Measurements from ENCODE around the gene KCNB1. TPM values are rescaled to one million over a fixed set of nuclear protein-coding genes. Genes with fewer than 3 reads are reported as not detected.

Gene KCNB1
- total RNA-seq, 1 donor from 2014 or later, result 1.3 TPM

- DNase-seq (ENCODE audit: low spot score), result no peak
- peaks cover 35% of the 10 kb centered on the region for H3K27me3 Mint-ChIP-seq (ENCODE audit: low read depth)
Observed at GRCh38 chr20:49478754-49479689, 3.4 kb downstream of the KCNB1 start.

GRCh38 chr20:49478266-49478665 lies 4.2 kb downstream of the KCNB1 start:
- H3K4me1 Mint-ChIP-seq (ENCODE audit: low read depth), result peaks cover 4% of the 10 kb centered on the region
- DNase-seq (ENCODE audit: low spot score), result no peak
- H3K27ac Mint-ChIP-seq (ENCODE audit: unreplicated experiment), result no peak overlapping the region
- TF ChIP-seq CTCF (IDR thresholded peaks at IDR 0.05), result no peak
- H3K9me3 Mint-ChIP-seq (ENCODE audit: low read depth), result no peaks in the 10 kb centered on the region
- H3K36me3 Mint-ChIP-seq (ENCODE audit: low read depth), result no peaks in the 10 kb centered on the region
- no peak overlapping the region for H3K4me3 Mint-ChIP-seq (ENCODE audit: unreplicated experiment)
- peaks cover 35% of the 10 kb centered on the region for H3K27me3 Mint-ChIP-seq (ENCODE audit: low read depth)

More at GRCh38 chr20:49478754-49479689, 3.4 kb downstream of the KCNB1 start:
- H3K4me3 Mint-ChIP-seq (ENCODE audit: unreplicated experiment), result no peak overlapping the region
- H3K9me3 Mint-ChIP-seq (ENCODE audit: low read depth), result no peaks in the 10 kb centered on the region
- no peaks in the 10 kb centered on the region for H3K36me3 Mint-ChIP-seq (ENCODE audit: low read depth)
- no peak overlapping the region for H3K27ac Mint-ChIP-seq (ENCODE audit: unreplicated experiment)
- H3K4me1 Mint-ChIP-seq (ENCODE audit: low read depth), result peaks cover 4% of the 10 kb centered on the region
- TF ChIP-seq CTCF (IDR thresholded peaks at IDR 0.05), result no peak

DNA sequence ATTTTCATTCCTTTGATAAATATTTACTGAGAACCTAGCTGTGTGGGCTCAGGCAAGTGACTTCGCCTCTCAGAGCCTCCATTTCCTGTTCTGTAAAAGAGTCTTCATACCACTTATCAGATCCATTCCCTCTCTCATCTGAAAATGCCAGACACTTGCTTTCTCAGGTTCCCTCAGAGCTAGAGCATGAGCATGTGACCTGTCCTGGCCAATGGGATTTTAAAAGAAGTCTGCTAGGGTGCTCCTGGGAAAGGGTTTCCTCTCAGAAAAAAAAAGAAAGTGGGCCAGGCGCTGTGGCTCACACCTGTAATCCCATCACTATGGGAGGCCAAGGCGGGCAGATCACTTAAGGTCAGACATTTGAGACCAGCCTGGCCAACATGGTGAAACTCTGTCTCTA lies 5.3 kb downstream of the KCNB1 start:
- Mint-ChIP-seq H3K36me3 (ENCODE audit: low read depth) (no peaks in the 10 kb centered on the region), H3K4me3 (ENCODE audit: unreplicated experiment) (no peak overlapping the region), H3K4me1 (ENCODE audit: low read depth) (no peaks in the 10 kb centered on the region), H3K27me3 (ENCODE audit: low read depth) (peaks cover 37% of the 10 kb centered on the region), H3K9me3 (ENCODE audit: low read depth) (no peaks in the 10 kb centered on the region), H3K27ac (ENCODE audit: unreplicated experiment) (no peak overlapping the region)
- DNase-seq (ENCODE audit: low spot score), result no peak
- TF ChIP-seq CTCF (IDR thresholded peaks at IDR 0.05), result no peak

GRCh38 chr20:49476016-49476355 lies 6.5 kb downstream of the KCNB1 start:
- Mint-ChIP-seq H3K9me3 (ENCODE audit: low read depth) (no peaks in the 10 kb centered on the region), H3K4me1 (ENCODE audit: low read depth) (no peaks in the 10 kb centered on the region)
- no peak for DNase-seq (ENCODE audit: low spot score)

More at GRCh38 chr20:49476016-49476355, 6.5 kb downstream of the KCNB1 start:
- Mint-ChIP-seq H3K4me3 (ENCODE audit: unreplicated experiment) (no peak overlapping the region), H3K27me3 (ENCODE audit: low read depth) (peaks cover 42% of the 10 kb centered on the region), H3K36me3 (ENCODE audit: low read depth) (no peaks in the 10 kb centered on the region), H3K27ac (ENCODE audit: unreplicated experiment) (no peak overlapping the region)
- TF ChIP-seq CTCF (IDR thresholded peaks at IDR 0.05), result no peak

All from chondrocyte (in vitro differentiated cells).